Liver (tissue), 3 donors: ENCODE results near the gene OR1L4.

Experiments used
- EGR1 ChIP-seq, 2 donors: IDR thresholded peaks; 2 replicates each; pipeline ENCODE4 v1.6.1; 2016 to 2018; ENCODE audit warnings: antibody characterized with exemption in 2 of 2, low read depth in 2 of 2
- GABPA ChIP-seq, 2 donors: IDR thresholded peaks in 1 of 2; conservative IDR thresholded peaks in 1 of 2; 2 replicates each; pipeline ENCODE4 v1.6.1; 2016; ENCODE audit warnings: antibody characterized with exemption in 2 of 2, mild to moderate bottlenecking in 1 of 2, moderate library complexity in 1 of 2
- RAD21 ChIP-seq, 2 donors: IDR thresholded peaks; 2 replicates each; pipeline ENCODE4 v1.6.1; 2016; ENCODE audit warnings: antibody characterized with exemption in 2 of 2, mild to moderate bottlenecking in 2 of 2
- TAF1 ChIP-seq: conservative IDR thresholded peaks from 2 replicates; pipeline ENCODE4 v1.6.1; 2016; ENCODE audit warnings: antibody characterized with exemption, mild to moderate bottlenecking
- TF ChIP-seq, protein P1 (sequence below): fragments of 150-350 bp; IDR thresholded peaks from 2 replicates; pipeline ENCODE4 v1.5.1; 2017; ENCODE audit warnings: improper control_type of control experiment, low read depth, low read length; ENCODE audit not compliant: missing input control
- TF ChIP-seq, protein P2 (sequence below): IDR thresholded peaks from 2 replicates; pipeline ENCODE4 v1.6.1; 2016; ENCODE audit warnings: antibody characterized with exemption, mild to moderate bottlenecking
- TF ChIP-seq, protein P3 (sequence below): IDR thresholded peaks from 2 replicates; pipeline ENCODE4 v1.6.1; 2016; ENCODE audit warnings: antibody characterized with exemption
- TF ChIP-seq, protein P4 (sequence below): IDR thresholded peaks from 2 replicates; pipeline ENCODE4 v1.6.1; 2016; ENCODE audit warnings: antibody characterized with exemption
- TF ChIP-seq, protein P5 (sequence below): IDR thresholded peaks from 2 replicates; pipeline ENCODE4 v1.6.1; 2016; ENCODE audit warnings: antibody characterized with exemption
- donor health status: healthy.
- donor health status: healthy.

DNA sequence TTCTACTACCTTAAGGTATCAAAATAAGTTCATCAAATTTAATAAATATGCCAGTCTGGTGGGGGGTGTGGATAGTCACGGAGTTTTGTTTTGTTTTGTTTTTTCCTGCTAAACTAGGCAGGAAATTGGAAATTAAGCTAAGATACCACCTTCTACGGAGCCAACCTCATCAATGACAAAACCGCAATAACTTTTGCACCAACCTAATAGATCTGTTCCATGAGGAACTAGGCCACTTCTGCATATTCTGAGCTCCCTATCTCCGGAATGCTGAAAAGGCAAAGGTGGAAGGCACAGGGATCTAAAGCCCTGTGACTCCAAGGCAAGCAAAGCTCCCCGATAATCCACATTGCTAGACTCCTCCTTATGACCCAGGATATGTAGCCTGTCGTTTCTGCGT, 5.8 kb upstream of the OR1L4 start:
- TF ChIP-seq, protein P1, sequence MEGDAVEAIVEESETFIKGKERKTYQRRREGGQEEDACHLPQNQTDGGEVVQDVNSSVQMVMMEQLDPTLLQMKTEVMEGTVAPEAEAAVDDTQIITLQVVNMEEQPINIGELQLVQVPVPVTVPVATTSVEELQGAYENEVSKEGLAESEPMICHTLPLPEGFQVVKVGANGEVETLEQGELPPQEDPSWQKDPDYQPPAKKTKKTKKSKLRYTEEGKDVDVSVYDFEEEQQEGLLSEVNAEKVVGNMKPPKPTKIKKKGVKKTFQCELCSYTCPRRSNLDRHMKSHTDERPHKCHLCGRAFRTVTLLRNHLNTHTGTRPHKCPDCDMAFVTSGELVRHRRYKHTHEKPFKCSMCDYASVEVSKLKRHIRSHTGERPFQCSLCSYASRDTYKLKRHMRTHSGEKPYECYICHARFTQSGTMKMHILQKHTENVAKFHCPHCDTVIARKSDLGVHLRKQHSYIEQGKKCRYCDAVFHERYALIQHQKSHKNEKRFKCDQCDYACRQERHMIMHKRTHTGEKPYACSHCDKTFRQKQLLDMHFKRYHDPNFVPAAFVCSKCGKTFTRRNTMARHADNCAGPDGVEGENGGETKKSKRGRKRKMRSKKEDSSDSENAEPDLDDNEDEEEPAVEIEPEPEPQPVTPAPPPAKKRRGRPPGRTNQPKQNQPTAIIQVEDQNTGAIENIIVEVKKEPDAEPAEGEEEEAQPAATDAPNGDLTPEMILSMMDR = no peak
- TF ChIP-seq TAF1 (no peak), RAD21 (IDR thresholded peaks at IDR 0.05) (no peak), GABPA (IDR thresholded peaks at IDR 0.05 in 1 of 2, conservative IDR thresholded peaks at IDR 0.05 in 1 of 2) (no peak), EGR1 (IDR thresholded peaks at IDR 0.05; ENCODE audit: low read depth in 2 of 2) (no peak)
- TF ChIP-seq, protein P2, sequence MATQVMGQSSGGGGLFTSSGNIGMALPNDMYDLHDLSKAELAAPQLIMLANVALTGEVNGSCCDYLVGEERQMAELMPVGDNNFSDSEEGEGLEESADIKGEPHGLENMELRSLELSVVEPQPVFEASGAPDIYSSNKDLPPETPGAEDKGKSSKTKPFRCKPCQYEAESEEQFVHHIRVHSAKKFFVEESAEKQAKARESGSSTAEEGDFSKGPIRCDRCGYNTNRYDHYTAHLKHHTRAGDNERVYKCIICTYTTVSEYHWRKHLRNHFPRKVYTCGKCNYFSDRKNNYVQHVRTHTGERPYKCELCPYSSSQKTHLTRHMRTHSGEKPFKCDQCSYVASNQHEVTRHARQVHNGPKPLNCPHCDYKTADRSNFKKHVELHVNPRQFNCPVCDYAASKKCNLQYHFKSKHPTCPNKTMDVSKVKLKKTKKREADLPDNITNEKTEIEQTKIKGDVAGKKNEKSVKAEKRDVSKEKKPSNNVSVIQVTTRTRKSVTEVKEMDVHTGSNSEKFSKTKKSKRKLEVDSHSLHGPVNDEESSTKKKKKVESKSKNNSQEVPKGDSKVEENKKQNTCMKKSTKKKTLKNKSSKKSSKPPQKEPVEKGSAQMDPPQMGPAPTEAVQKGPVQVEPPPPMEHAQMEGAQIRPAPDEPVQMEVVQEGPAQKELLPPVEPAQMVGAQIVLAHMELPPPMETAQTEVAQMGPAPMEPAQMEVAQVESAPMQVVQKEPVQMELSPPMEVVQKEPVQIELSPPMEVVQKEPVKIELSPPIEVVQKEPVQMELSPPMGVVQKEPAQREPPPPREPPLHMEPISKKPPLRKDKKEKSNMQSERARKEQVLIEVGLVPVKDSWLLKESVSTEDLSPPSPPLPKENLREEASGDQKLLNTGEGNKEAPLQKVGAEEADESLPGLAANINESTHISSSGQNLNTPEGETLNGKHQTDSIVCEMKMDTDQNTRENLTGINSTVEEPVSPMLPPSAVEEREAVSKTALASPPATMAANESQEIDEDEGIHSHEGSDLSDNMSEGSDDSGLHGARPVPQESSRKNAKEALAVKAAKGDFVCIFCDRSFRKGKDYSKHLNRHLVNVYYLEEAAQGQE = no peak
- TF ChIP-seq, protein P3, sequence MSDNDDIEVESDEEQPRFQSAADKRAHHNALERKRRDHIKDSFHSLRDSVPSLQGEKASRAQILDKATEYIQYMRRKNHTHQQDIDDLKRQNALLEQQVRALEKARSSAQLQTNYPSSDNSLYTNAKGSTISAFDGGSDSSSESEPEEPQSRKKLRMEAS = no peak
- TF ChIP-seq, protein P4, sequence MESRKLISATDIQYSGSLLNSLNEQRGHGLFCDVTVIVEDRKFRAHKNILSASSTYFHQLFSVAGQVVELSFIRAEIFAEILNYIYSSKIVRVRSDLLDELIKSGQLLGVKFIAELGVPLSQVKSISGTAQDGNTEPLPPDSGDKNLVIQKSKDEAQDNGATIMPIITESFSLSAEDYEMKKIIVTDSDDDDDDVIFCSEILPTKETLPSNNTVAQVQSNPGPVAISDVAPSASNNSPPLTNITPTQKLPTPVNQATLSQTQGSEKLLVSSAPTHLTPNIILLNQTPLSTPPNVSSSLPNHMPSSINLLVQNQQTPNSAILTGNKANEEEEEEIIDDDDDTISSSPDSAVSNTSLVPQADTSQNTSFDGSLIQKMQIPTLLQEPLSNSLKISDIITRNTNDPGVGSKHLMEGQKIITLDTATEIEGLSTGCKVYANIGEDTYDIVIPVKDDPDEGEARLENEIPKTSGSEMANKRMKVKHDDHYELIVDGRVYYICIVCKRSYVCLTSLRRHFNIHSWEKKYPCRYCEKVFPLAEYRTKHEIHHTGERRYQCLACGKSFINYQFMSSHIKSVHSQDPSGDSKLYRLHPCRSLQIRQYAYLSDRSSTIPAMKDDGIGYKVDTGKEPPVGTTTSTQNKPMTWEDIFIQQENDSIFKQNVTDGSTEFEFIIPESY = no peak
- TF ChIP-seq, protein P5, sequence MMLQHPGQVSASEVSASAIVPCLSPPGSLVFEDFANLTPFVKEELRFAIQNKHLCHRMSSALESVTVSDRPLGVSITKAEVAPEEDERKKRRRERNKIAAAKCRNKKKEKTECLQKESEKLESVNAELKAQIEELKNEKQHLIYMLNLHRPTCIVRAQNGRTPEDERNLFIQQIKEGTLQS = no peak
